ENCODE data around the gene MTX1.
A peak's percentile ranks its signal among the peaks of the same experiment; 100 is the strongest.

MTX1 gene

DNA sequence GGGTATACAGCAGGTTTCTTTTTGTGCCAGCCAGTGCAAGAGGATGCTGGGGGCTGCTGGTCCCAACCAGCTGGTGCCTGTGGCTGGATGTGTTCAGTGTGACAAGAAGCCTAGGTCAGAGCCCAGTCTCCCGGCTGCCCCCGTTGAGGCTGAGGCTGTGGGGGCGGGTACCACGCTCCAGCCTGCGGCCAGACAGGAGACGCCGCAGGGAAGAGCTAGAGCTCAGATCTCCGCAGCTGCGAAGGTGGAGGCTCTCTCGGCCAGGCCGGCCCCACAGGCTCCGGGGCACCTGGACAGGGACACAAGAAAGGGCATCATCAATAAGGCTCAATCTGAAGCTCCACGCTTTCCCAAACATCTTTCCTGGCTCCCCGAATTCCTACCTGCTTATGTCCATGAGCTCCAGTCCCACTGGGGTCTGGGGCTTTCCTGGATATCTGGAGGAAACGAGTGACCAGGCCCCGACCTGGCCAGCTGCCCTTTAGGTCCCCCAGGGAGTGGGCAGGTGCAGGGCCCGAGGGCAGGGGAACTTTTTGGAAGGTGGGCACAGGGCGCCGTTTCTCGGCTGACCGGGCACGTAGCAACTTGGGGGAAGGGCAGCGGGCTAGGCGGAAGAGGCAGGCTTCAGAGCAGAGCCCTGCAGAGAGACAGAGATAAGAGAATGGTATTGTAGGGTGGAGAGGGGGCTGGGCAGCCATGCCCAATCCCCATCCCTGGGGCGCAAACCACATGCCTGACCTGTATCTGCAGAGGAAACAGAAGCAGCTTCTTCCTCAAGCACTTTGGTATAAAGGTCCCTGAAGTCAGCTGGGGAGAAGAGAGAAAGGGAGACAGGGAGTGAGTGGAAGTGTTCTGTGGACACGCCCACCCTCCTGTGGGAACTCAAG lies 39.4 kb downstream of the MTX1 start:
- no peak for DNase-seq (ENCODE audit: low read depth)
- TF ChIP-seq CTCF (IDR thresholded peaks at IDR 0.05; ENCODE audit: control insufficient read depth, insufficient read depth, low read depth, low read length, missing control alignments), result no peak
- H3K4me3 ChIP-seq (ENCODE audit: control insufficient read depth, low read depth, low read length), result no peak overlapping the region

- no peak overlapping the region for H3K4me3 ChIP-seq (ENCODE audit: control insufficient read depth, low read depth, low read length)
- no peak for DNase-seq (ENCODE audit: low read depth)
Observed at GRCh38 chr1:155250246-155250632, 41.7 kb downstream of the MTX1 start.

GRCh38 chr1:155250633-155251449 lies 42.3 kb downstream of the MTX1 start:
- peak; percentile 100 for TF ChIP-seq CTCF (IDR thresholded peaks at IDR 0.05; ENCODE audit: control insufficient read depth, insufficient read depth, low read depth, low read length, missing control alignments)
- DNase-seq (ENCODE audit: low read depth), result no peak
- no peak overlapping the region for H3K4me3 ChIP-seq (ENCODE audit: control insufficient read depth, low read depth, low read length)

More at GRCh38 chr1:155250246-155250632, 41.7 kb downstream of the MTX1 start:
- TF ChIP-seq CTCF (IDR thresholded peaks at IDR 0.05; ENCODE audit: control insufficient read depth, insufficient read depth, low read depth, low read length, missing control alignments), result no peak

- no peak for TF ChIP-seq CTCF (IDR thresholded peaks at IDR 0.05; ENCODE audit: control insufficient read depth, insufficient read depth, low read depth, low read length, missing control alignments)
- no peak overlapping the region for H3K4me3 ChIP-seq (ENCODE audit: control insufficient read depth, low read depth, low read length)
- no peak for DNase-seq (ENCODE audit: low read depth)
Observed at GRCh38 chr1:155251566-155251965, 43.1 kb downstream of the MTX1 start.

DNA sequence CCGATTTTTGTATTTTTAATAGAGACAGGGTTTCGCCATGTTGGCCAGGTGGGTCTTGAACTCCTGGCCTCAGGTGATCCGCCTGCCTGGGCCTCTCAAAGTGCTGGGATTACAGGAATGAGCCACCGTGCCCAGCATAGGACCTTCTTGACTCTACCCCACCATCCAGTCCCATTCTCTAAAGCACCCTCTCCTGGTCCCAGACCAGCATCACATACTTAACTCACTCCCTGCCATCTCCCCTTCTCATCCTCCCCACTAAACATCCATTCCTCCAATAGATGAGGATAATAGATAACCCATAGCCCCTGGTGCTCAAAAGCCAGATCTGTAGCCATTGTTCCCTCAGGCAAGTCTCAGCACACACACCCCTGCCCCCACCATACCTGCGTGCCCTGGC lies 44.7 kb downstream of the MTX1 start:
- no peak for DNase-seq (ENCODE audit: low read depth)
- peak overlapping the region; percentile 62 for H3K4me3 ChIP-seq (ENCODE audit: control insufficient read depth, low read depth, low read length)
- no peak for TF ChIP-seq CTCF (IDR thresholded peaks at IDR 0.05; ENCODE audit: control insufficient read depth, insufficient read depth, low read depth, low read length, missing control alignments)

DNA sequence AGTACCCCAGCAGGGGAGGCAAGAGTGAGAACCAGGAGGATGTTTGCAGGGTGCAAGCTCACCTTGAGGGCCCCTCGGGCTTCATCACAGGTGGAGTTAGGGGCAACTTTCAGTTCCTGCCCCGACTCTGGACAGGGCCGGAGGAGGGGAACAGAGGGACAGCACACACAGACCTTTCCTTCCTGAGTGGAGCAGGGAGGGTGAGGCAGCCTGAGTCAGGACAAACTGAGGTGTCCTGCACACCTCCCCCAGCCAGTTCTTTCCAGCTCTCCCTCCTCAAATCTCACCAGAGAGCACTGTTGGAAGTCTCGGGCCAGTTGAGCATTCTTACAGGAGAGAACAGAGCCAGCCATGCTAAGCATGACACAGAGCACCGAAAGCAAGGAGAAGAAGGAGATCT lies 45.3 kb downstream of the MTX1 start:
- peak overlapping the region; percentile 62 for H3K4me3 ChIP-seq (ENCODE audit: control insufficient read depth, low read depth, low read length)
- DNase-seq (ENCODE audit: low read depth), result no peak
- TF ChIP-seq CTCF (IDR thresholded peaks at IDR 0.05; ENCODE audit: control insufficient read depth, insufficient read depth, low read depth, low read length, missing control alignments), result no peak

Data from AG09309 (cell line).